ENCODE results near the gene HNRNPAB.

The HNRNPAB gene

GRCh38 chr5:178162481-178162880, 41.9 kb upstream of the HNRNPAB start:
- no peak overlapping the region for H3K4me2 ChIP-seq (ENCODE audit: low read depth, low read length, poor library complexity, severe bottlenecking)
- H2AFZ ChIP-seq (ENCODE audit: low read length): no peak overlapping the region
- H3K9me3 ChIP-seq (ENCODE audit: insufficient read depth, low read depth, low read length): no peaks in the 10 kb centered on the region
- H4K20me1 ChIP-seq (ENCODE audit: insufficient read depth, low read length, poor library complexity, severe bottlenecking): no peaks in the 10 kb centered on the region
- H3K9me2 ChIP-seq (replicated peaks; ENCODE audit: low read depth, low read length): no peaks in the 10 kb centered on the region
- no peaks in the 10 kb centered on the region for H3K4me1 ChIP-seq (ENCODE audit: insufficient read depth, low read length, poor library complexity, severe bottlenecking)
- H3K27me3 ChIP-seq (ENCODE audit: insufficient read depth, low read length, poor library complexity, severe bottlenecking): no peaks in the 10 kb centered on the region
- TF ChIP-seq CTCF (conservative IDR thresholded peaks at IDR 0.05; ENCODE audit: low read length) (no peak), EZH2phosphoT487 (IDR thresholded peaks at IDR 0.05; ENCODE audit: borderline replicate concordance) (no peak)
- H3K4me3 ChIP-seq (ENCODE audit: low read length, poor library complexity, severe bottlenecking): no peak overlapping the region
- no peaks in the 10 kb centered on the region for H3K79me2 ChIP-seq (ENCODE audit: insufficient read depth, low read length)
- no peaks in the 10 kb centered on the region for H3K36me3 ChIP-seq (ENCODE audit: insufficient read depth, low read length)
- no peaks in the 10 kb centered on the region for H3F3A ChIP-seq (ENCODE audit: low read depth)
- no peak overlapping the region for H3K9ac ChIP-seq (ENCODE audit: low read depth, low read length, poor library complexity, severe bottlenecking)

- H3K4me2 ChIP-seq (ENCODE audit: low read depth, low read length, poor library complexity, severe bottlenecking): peak overlapping the region; percentile 65
- H3K9ac ChIP-seq (ENCODE audit: low read depth, low read length, poor library complexity, severe bottlenecking): no peak overlapping the region
- no peaks in the 10 kb centered on the region for H4K20me1 ChIP-seq (ENCODE audit: insufficient read depth, low read length, poor library complexity, severe bottlenecking)
- peak overlapping the region; percentile 48 for H3K4me3 ChIP-seq (ENCODE audit: low read length, poor library complexity, severe bottlenecking)
- TF ChIP-seq EZH2phosphoT487 (IDR thresholded peaks at IDR 0.05; ENCODE audit: borderline replicate concordance) (no peak), CTCF (conservative IDR thresholded peaks at IDR 0.05; ENCODE audit: low read length) (peak; percentile 72)
- H3K9me2 ChIP-seq (replicated peaks; ENCODE audit: low read depth, low read length): no peaks in the 10 kb centered on the region
- H3K79me2 ChIP-seq (ENCODE audit: insufficient read depth, low read length): no peaks in the 10 kb centered on the region
- H3F3A ChIP-seq (ENCODE audit: low read depth): no peaks in the 10 kb centered on the region
- peak overlapping the region; percentile 93; the same call in 1 of the 2 replicates for H2AFZ ChIP-seq (ENCODE audit: low read length)
- no peaks in the 10 kb centered on the region for H3K36me3 ChIP-seq (ENCODE audit: insufficient read depth, low read length)
- no peaks in the 10 kb centered on the region for H3K27me3 ChIP-seq (ENCODE audit: insufficient read depth, low read length, poor library complexity, severe bottlenecking)
- H3K9me3 ChIP-seq (ENCODE audit: insufficient read depth, low read depth, low read length): no peaks in the 10 kb centered on the region
- H3K4me1 ChIP-seq (ENCODE audit: insufficient read depth, low read length, poor library complexity, severe bottlenecking): no peaks in the 10 kb centered on the region
Measured at GRCh38 chr5:178163772-178164735, 40.3 kb upstream of the HNRNPAB start.

- H3F3A ChIP-seq (ENCODE audit: low read depth): no peaks in the 10 kb centered on the region
- no peaks in the 10 kb centered on the region for H3K36me3 ChIP-seq (ENCODE audit: insufficient read depth, low read length)
- H2AFZ ChIP-seq (ENCODE audit: low read length): no peak overlapping the region
- no peaks in the 10 kb centered on the region for H4K20me1 ChIP-seq (ENCODE audit: insufficient read depth, low read length, poor library complexity, severe bottlenecking)
- no peaks in the 10 kb centered on the region for H3K79me2 ChIP-seq (ENCODE audit: insufficient read depth, low read length)
- no peak overlapping the region for H3K9ac ChIP-seq (ENCODE audit: low read depth, low read length, poor library complexity, severe bottlenecking)
- no peak overlapping the region for H3K4me3 ChIP-seq (ENCODE audit: low read length, poor library complexity, severe bottlenecking)
- H3K9me3 ChIP-seq (ENCODE audit: insufficient read depth, low read depth, low read length): no peaks in the 10 kb centered on the region
- no peaks in the 10 kb centered on the region for H3K9me2 ChIP-seq (replicated peaks; ENCODE audit: low read depth, low read length)
- no peak for TF ChIP-seq CTCF (conservative IDR thresholded peaks at IDR 0.05; ENCODE audit: low read length)
- TF ChIP-seq EZH2phosphoT487 (IDR thresholded peaks at IDR 0.05; ENCODE audit: borderline replicate concordance): no peak
- H3K4me2 ChIP-seq (ENCODE audit: low read depth, low read length, poor library complexity, severe bottlenecking): no peak overlapping the region
- H3K27me3 ChIP-seq (ENCODE audit: insufficient read depth, low read length, poor library complexity, severe bottlenecking): no peaks in the 10 kb centered on the region
- no peaks in the 10 kb centered on the region for H3K4me1 ChIP-seq (ENCODE audit: insufficient read depth, low read length, poor library complexity, severe bottlenecking)
Measured at GRCh38 chr5:178165581-178165980, 38.8 kb upstream of the HNRNPAB start.
